ENCODE measurements around the gene KRTAP20-4. TPM values are rescaled to one million over a fixed set of nuclear protein-coding genes. Genes with fewer than 3 reads are reported as not detected.

The KRTAP20-4 gene
- total RNA-seq, 3 donors from 2014 or later, result not detected

- Histone ChIP-seq H3K27ac (no peak overlapping the region), H3K4me1 (no peaks in the 10 kb centered on the region), H3K4me3 (no peak overlapping the region), H3K27me3 (no peaks in the 10 kb centered on the region), H3K36me3 (no peaks in the 10 kb centered on the region), H3K9me3 (peaks cover 0 to 10% of the 10 kb centered on the region in 2 donors)
- intact Hi-C loops (cut with DNase I; ENCODE audit: low total_unique reads), result no loop called here
- DNase-seq (ENCODE audit: low spot score in 2 of 2), result no peak
- no peak for TF ChIP-seq POLR2AphosphoS5 (IDR thresholded peaks at IDR 0.05)
- no peak for TF ChIP-seq CTCF (IDR thresholded peaks at IDR 0.05)
- TF ChIP-seq POLR2A (IDR thresholded peaks at IDR 0.05), result no peak
These were observed 2.9 kb downstream of the KRTAP20-4 start for GRCh38 chr21:30623362-30623761.

DNA sequence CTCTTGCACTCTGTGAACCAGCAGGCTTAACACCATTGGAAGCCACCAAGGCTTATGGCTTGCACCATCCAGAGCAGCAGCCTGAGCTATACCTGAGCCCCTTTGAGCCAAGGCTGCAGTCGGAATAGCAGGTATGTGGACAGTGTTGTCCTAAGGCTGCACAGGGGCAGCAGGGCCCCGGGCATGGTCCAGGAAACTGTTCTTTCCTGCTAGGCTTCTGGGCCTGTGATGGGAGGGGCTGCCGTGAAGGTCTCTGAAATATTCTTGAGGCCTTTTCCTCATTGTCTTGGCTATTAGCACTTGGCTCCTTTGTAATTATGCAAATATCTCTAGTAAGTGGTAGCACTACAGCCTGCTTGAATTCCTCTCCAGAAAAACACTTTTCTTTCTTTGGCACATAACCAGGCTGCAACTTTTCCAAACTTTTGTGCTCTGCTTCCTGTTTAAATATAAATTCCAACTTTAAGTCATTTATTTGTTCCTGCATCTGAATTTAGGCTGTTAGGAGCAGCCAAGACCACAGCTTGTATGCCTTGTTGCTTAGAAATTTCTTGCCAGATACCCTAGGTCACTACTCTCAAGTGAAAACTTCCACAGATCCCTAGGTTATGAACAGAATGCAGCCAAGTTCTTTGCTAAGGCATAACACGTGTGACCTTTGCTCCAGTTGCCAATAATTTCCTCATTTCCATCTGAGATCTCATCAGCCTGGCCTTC lies 5.2 kb downstream of the KRTAP20-4 start:
- no peak for DNase-seq (ENCODE audit: low spot score in 2 of 2)
- intact Hi-C loops (cut with DNase I; ENCODE audit: low total_unique reads), result no loop called here
- peaks cover 0 to 10% of the 10 kb centered on the region in 2 donors for H3K9me3 ChIP-seq
- H3K4me3 ChIP-seq, result no peak overlapping the region
- H3K4me1 ChIP-seq, result no peaks in the 10 kb centered on the region
- no peaks in the 10 kb centered on the region for H3K36me3 ChIP-seq
- no peak for TF ChIP-seq POLR2A (IDR thresholded peaks at IDR 0.05)
- no peak for TF ChIP-seq CTCF (IDR thresholded peaks at IDR 0.05)
- TF ChIP-seq POLR2AphosphoS5 (IDR thresholded peaks at IDR 0.05), result no peak
- H3K27ac ChIP-seq, result no peak overlapping the region
- H3K27me3 ChIP-seq, result no peaks in the 10 kb centered on the region

DNA sequence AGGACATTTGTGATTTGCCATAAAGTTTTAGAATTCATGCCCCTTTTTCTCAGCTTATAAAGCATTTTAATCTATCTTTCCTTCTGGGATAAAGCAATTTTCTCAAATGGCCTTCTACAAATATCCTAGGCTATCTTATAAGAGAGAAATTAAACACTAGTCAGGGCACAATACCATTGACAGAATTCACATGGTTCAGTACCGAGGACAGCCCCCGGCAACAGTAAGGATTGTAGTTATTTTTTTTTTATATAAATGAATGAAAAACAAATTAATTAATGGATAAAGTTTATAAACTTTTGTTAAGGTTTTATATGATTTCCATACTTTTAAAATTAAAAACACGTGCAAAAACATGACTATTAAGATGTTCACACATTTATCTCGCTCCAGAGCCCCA lies 7.7 kb downstream of the KRTAP20-4 start:
- Histone ChIP-seq H3K27me3 (no peaks in the 10 kb centered on the region), H3K36me3 (no peaks in the 10 kb centered on the region), H3K4me3 (no peak overlapping the region), H3K9me3 (peaks cover 0 to 10% of the 10 kb centered on the region in 2 donors), H3K4me1 (no peaks in the 10 kb centered on the region), H3K27ac (no peak overlapping the region)
- no peak for TF ChIP-seq CTCF (IDR thresholded peaks at IDR 0.05)
- no peak for TF ChIP-seq POLR2A (IDR thresholded peaks at IDR 0.05)
- no peak for TF ChIP-seq POLR2AphosphoS5 (IDR thresholded peaks at IDR 0.05)
- no peak for DNase-seq (ENCODE audit: low spot score in 2 of 2)
- intact Hi-C loops (cut with DNase I; ENCODE audit: low total_unique reads), result no loop called here

- H3K36me3 ChIP-seq, result no peaks in the 10 kb centered on the region
- H3K4me1 ChIP-seq, result no peaks in the 10 kb centered on the region
- no peak overlapping the region for H3K27ac ChIP-seq
- TF ChIP-seq CTCF (IDR thresholded peaks at IDR 0.05) (no peak), POLR2A (IDR thresholded peaks at IDR 0.05) (no peak), POLR2AphosphoS5 (IDR thresholded peaks at IDR 0.05) (no peak)
- peaks cover 0 to 10% of the 10 kb centered on the region in 2 donors for H3K9me3 ChIP-seq
- H3K27me3 ChIP-seq, result no peaks in the 10 kb centered on the region
- H3K4me3 ChIP-seq, result no peak overlapping the region
- no peak for DNase-seq (ENCODE audit: low spot score in 2 of 2)
- intact Hi-C loops (cut with DNase I; ENCODE audit: low total_unique reads), result no loop called here
These were observed 8.8 kb downstream of the KRTAP20-4 start for GRCh38 chr21:30629200-30629599.

DNA sequence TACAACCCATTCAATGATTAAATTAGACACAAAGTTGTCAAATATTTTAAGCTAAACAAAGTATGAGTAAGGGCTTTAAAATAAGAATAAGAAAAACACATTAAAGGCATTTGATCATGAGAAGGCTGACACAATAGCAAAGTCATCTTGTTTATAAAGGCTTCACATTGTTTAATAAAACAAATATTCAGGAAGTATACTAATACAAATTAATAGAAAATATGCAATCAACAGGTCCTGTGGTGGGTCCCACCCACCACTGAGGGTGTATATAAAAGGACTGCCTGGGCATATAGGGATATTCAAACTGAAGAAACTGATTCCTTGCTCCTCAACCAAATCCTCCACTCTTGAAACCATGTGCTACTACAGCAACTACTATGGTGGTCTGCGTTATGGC lies 14.5 kb downstream of the KRTAP20-4 start, which contains the start of gene KRTAP20-2:
TSS of gene KRTAP20-2 (plus strand) at position 301 of the 400 bp plus-strand sequence. CDS start at position 359, 58 bp downstream.
- H3K4me1 ChIP-seq, result no peaks in the 10 kb centered on the region
- H3K36me3 ChIP-seq, result no peaks in the 10 kb centered on the region
- no peaks in the 10 kb centered on the region for H3K9me3 ChIP-seq
- TF ChIP-seq POLR2AphosphoS5 (IDR thresholded peaks at IDR 0.05) (no peak), CTCF (IDR thresholded peaks at IDR 0.05) (no peak)
- intact Hi-C loops (cut with DNase I; ENCODE audit: low total_unique reads), result no loop called here
- no peak within 1 kb of the TSS for H3K4me3 ChIP-seq
- no peaks in the 10 kb centered on the region for H3K27me3 ChIP-seq
- no peak for DNase-seq (ENCODE audit: low spot score in 2 of 2)
- no peak within 1 kb of the TSS for H3K27ac ChIP-seq

Measured in breast epithelium (tissue), 4 donors.